ENCODE data around the gene LTBP1. TPM values are rescaled to one million over a fixed set of nuclear protein-coding genes. Genes with fewer than 3 reads are reported as not detected.

The LTBP1 gene
- total RNA-seq, 6 experiments from 2014 or later: 260 to 409 (median 335) TPM

DNA sequence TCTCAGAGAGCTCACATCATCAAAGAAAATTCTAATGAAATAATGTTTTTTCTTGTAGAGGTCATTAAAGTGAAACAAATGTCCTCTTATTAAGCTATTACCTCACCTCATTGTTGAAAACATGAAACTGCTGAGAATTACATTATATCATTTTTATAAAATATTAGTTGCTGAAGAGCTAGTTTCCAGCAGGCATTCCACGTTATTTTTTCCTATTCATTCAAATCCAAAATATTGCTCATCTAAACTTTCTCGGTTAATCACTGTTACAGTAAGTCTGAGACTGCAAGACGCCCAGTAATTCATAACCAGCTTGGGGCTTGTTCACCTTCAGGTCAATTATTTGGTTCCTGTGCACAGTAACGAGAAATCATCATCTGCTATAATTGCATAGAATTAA, 391.2 kb downstream of the LTBP1 start:
- Mint-ChIP-seq H3K27ac (no peak overlapping the region), H3K36me3 (ENCODE audit: low read depth) (peaks cover 70% of the 10 kb centered on the region), H3K4me3 (no peak overlapping the region), H3K9me3 (no peaks in the 10 kb centered on the region), H3K27me3 (ENCODE audit: insufficient read depth) (peaks cover 6% of the 10 kb centered on the region; the same call in 1 of the 2 replicates), H3K4me1 (ENCODE audit: low read depth) (peaks cover 49% of the 10 kb centered on the region)
- no peak for DNase-seq
- TF ChIP-seq, protein P1, sequence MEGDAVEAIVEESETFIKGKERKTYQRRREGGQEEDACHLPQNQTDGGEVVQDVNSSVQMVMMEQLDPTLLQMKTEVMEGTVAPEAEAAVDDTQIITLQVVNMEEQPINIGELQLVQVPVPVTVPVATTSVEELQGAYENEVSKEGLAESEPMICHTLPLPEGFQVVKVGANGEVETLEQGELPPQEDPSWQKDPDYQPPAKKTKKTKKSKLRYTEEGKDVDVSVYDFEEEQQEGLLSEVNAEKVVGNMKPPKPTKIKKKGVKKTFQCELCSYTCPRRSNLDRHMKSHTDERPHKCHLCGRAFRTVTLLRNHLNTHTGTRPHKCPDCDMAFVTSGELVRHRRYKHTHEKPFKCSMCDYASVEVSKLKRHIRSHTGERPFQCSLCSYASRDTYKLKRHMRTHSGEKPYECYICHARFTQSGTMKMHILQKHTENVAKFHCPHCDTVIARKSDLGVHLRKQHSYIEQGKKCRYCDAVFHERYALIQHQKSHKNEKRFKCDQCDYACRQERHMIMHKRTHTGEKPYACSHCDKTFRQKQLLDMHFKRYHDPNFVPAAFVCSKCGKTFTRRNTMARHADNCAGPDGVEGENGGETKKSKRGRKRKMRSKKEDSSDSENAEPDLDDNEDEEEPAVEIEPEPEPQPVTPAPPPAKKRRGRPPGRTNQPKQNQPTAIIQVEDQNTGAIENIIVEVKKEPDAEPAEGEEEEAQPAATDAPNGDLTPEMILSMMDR (IDR thresholded peaks at IDR 0.05): no peak

DNA sequence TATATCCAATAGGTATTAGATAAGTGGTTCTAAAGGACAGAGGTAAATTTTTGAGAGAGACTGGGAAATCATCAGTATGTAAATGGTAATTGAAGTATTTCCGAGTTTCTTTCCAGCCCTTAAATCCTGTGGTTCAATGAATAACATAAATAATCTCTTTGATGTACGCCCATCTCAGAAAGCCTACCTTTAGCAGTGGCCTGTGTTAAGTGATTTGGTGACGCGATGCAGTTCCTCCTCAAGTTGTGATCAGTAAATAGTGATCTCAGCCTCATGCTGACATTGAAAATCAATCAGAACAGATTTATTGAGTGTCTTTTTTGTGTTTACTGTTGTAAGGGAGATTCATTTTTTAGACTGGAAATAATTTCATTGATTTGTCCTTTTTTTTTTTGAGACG, 392.5 kb downstream of the LTBP1 start:
- DNase-seq: no peak
- Mint-ChIP-seq H3K27ac (peak overlapping the region; percentile 3; the same call in 1 of the 2 replicates), H3K4me3 (no peak overlapping the region), H3K9me3 (no peaks in the 10 kb centered on the region), H3K27me3 (ENCODE audit: insufficient read depth) (peaks cover 6% of the 10 kb centered on the region; the same call in 1 of the 2 replicates), H3K36me3 (ENCODE audit: low read depth) (peaks cover 58% of the 10 kb centered on the region), H3K4me1 (ENCODE audit: low read depth) (peaks cover 36% of the 10 kb centered on the region)
- TF ChIP-seq, protein P1 (IDR thresholded peaks at IDR 0.05): no peak

DNA sequence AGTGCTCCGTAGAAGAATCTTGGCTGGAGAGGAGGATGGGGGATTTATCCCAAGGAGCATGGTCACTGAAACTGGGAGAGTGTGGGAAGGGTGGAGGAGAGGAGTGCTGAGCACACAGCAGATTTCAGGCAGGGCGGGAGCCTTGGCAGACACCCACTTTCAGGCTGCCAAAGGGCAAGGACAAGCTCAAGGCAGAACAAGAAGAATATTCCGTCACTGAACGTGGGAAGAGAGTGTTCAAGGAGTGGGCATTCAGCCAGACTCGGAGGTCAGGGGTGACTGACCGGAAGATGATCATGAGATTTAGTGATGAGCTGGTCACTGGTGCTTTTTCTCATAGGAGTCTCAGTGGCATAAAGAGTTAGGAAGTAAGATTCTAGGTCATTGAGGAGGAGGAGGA, 393.5 kb downstream of the LTBP1 start:
- Mint-ChIP-seq H3K27ac (peak overlapping the region; percentile 75; the same call in 1 of the 2 replicates), H3K27me3 (ENCODE audit: insufficient read depth) (peaks cover 6% of the 10 kb centered on the region; the same call in 1 of the 2 replicates), H3K4me1 (ENCODE audit: low read depth) (peaks cover 30% of the 10 kb centered on the region), H3K36me3 (ENCODE audit: low read depth) (peaks cover 60% of the 10 kb centered on the region), H3K9me3 (no peaks in the 10 kb centered on the region), H3K4me3 (peak overlapping the region; percentile 43; the same call in 1 of the 2 replicates)
- no peak for DNase-seq
- TF ChIP-seq, protein P1 (IDR thresholded peaks at IDR 0.05): no peak

DNA sequence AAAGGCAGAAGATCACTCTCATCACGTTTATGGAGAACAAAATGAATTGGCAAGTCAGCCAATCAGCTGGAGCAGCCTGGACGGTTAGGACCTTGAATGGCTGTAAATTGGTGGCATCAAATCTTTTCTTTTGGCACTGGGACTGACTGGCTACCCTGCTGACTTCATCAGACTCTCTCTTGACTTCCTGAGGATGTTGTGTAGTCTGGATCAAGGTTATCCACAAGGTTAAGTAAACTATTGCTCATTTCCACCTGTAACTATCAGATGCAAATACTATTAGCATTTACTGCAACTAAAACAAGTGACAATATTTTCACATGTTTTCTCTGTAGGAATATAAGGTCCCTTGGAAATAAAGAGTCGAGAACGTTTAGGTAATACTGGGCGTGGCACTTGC, 395.4 kb downstream of the LTBP1 start:
- Mint-ChIP-seq H3K27me3 (ENCODE audit: insufficient read depth) (peaks cover 6% of the 10 kb centered on the region; the same call in 1 of the 2 replicates), H3K9me3 (no peaks in the 10 kb centered on the region), H3K36me3 (ENCODE audit: low read depth) (peaks cover 43% of the 10 kb centered on the region), H3K4me3 (no peak overlapping the region), H3K27ac (no peak overlapping the region), H3K4me1 (ENCODE audit: low read depth) (peaks cover 30% of the 10 kb centered on the region)
- TF ChIP-seq, protein P1 (IDR thresholded peaks at IDR 0.05): no peak
- no peak for DNase-seq

DNA sequence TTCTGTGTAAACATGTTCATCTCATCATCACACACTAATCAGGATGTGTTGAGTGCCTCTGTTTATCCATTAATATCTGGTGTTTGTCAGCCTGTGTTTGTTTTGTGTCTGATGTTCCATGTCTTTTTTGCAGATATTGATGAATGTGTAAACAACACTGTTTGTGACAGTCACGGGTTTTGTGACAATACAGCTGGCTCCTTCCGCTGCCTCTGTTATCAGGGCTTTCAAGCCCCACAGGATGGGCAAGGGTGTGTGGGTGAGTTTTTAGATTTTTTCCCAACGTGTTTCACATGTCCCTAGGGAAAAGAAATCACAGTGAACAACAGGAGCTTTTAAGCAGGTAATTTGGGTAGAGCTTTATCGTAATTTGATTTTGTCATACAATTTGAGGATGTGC, 396.0 kb downstream of the LTBP1 start:
- TF ChIP-seq, protein P1 (IDR thresholded peaks at IDR 0.05): no peak
- Mint-ChIP-seq H3K27ac (no peak overlapping the region), H3K4me1 (ENCODE audit: low read depth) (peaks cover 30% of the 10 kb centered on the region), H3K27me3 (ENCODE audit: insufficient read depth) (peaks cover 6% of the 10 kb centered on the region; the same call in 1 of the 2 replicates), H3K4me3 (no peak overlapping the region), H3K36me3 (ENCODE audit: low read depth) (peaks cover 48% of the 10 kb centered on the region), H3K9me3 (no peaks in the 10 kb centered on the region)
- DNase-seq: no peak

Data from HFFc6 (cell line).